GM12865 (cell line): ENCODE measurements around the gene NCOA3.

Experiments used
- DNase-seq: peaks from one replicate; pipeline ENCODE4 v3.0.0; 2010; ENCODE audit warnings: low read depth
- H3K4me3 ChIP-seq: 2 replicates; pipeline ENCODE4 v1.5.1; 2011; ENCODE audit warnings: mild to moderate bottlenecking, low read depth, low read length, control low read depth
- CTCF ChIP-seq: IDR thresholded peaks from 2 replicates; pipeline ENCODE4 v1.5.1; 2011; ENCODE audit warnings: low read length, control low read depth, low read depth, inconsistent platforms; ENCODE audit not compliant: insufficient read depth; ENCODE audit errors: missing control alignments

NCOA3 gene

DNA sequence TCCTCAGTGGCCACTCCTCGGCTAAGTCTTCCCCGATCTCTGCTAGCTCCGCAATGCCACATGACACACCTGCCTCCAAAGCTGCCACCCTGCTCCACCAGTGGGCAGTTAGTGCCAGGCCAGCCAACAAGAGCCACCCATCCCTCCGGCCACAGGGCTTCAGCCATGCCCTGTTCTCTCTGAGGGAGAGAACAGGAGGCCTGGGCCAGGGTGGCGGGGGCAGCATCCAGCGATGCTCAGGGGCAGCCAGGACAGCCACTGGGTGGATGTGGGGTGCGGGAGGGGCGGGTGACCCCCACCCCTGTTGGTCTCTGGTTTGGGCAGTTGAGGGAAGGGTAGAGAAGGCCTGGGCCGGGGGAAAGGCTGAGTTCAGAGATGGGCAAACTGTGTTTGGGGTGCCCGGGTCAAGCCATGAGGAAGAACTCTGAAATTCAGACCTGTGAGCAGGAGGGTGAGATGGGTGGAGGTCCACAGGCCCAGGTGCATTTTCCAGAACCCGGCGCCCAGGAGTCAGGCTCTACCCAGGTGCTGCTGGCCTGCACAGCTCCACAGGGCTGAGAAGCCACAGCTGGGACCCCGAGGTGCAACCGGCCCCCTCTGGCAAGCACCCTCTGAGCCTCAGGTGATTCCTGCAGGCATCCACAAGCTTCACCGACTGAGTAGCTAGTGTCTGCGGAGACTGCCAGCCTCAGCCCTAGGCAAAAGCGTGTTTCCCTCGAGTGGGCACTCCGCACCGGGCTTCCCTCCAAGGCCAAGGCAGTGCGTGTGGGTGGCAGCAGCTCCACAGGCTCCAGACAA, 192.5 kb downstream of the NCOA3 start:
- no peak for TF ChIP-seq CTCF
- no peak overlapping the region for H3K4me3 ChIP-seq
- DNase-seq, result no peak

- H3K4me3 ChIP-seq, result no peak overlapping the region
- no peak for TF ChIP-seq CTCF
- no peak for DNase-seq
Observed at GRCh38 chr20:47696856-47697255, 195.2 kb downstream of the NCOA3 start.

GRCh38 chr20:47698142-47698541, 196.5 kb downstream of the NCOA3 start:
- no peak for DNase-seq
- H3K4me3 ChIP-seq, result no peak overlapping the region
- no peak for TF ChIP-seq CTCF

- no peak overlapping the region for H3K4me3 ChIP-seq
- TF ChIP-seq CTCF, result no peak
- no peak for DNase-seq
Observed at GRCh38 chr20:47699818-47700217, 198.1 kb downstream of the NCOA3 start.

DNA sequence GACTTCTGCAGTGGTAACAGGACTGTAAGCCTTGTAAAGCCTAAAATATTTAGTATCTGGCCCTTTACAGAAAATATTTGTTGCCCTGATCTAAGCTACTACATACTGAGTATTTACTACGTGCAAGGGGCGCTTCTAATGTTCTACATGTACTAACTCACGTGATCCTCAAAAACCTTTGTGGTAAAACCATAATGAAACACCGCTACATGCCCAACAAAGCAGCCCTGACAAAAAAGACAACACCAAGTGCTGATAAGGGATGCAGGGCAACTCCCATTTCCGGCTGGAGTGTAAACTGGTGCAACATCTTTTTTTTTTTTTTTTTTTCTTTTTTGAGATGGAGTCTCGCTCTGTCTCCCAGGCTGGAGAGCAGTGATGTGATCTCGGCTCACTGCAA, 198.6 kb downstream of the NCOA3 start:
- DNase-seq, result no peak
- no peak for TF ChIP-seq CTCF
- no peak overlapping the region for H3K4me3 ChIP-seq

- TF ChIP-seq CTCF, result no peak
- DNase-seq, result peak; percentile 59
- no peak overlapping the region for H3K4me3 ChIP-seq
Observed at GRCh38 chr20:47701612-47702011, 199.9 kb downstream of the NCOA3 start.

DNA sequence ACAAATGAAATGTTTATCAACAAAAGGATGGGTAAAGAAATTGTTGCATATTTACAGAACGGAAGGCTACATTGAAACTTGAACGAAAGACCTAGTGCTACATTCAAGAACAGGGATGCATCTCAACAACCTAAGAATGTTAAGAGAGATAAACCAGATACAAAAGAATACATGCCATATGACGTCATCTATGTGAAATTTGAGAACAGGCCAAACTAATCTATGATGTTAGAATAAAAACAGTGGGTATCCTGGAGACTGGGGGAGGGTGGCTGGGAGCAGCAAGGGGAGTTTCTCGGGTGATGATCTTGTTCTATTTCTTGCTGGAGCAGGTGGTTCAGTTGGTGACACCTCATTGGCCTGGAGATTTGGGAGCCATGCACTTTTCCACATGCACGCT, 202.1 kb downstream of the NCOA3 start:
- TF ChIP-seq CTCF, result no peak
- H3K4me3 ChIP-seq, result no peak overlapping the region
- DNase-seq, result no peak
